ENCODE measurements around the gene CORT.
A peak's percentile ranks its signal among the peaks of the same experiment; 100 is the strongest.
"Not testable (repeated sequence)": the region's sequence is repeated elsewhere in the genome, so short reads cannot be mapped to it uniquely, and the experiment has no call there.

Gene CORT

DNA sequence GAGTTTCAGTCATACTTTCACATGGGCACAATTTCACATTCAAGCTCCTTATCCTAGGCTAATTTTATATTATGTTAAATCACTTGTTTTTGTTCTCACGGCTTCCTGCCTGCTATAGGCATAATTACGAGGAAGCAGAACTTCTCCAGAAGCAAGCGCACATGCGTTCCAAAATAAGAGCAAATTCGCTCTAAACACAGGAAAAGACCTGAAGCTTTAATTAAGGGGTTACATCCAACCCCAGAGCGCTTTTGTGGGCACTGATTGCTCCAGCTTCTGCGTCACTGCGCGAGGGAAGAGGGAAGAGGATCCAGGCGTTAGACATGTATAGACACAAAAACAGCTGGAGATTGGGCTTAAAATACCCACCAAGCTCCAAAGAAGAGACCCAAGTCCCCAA, at the start of gene CORT:
Gene CORT (plus strand): TSS at position 281 of the 400 bp plus-strand sequence. CDS start 193 bp downstream, outside the sequence.
- peak within 1 kb of the TSS; percentile 40 for H3K4me3 ChIP-seq (ENCODE audit: low read length)
- DNase-seq (ENCODE audit: low read depth), result no peak
- no peak for TF ChIP-seq CTCF (conservative IDR thresholded peaks at IDR 0.05; ENCODE audit: low read length)

- TF ChIP-seq CTCF (conservative IDR thresholded peaks at IDR 0.05; ENCODE audit: low read length), result no peak
- peak; percentile 74 for DNase-seq (ENCODE audit: low read depth)
- no peak overlapping the region for H3K4me3 ChIP-seq (ENCODE audit: low read length)
Observed at GRCh38 chr1:10401281-10401680, 48.5 kb upstream of the CORT start.

DNA sequence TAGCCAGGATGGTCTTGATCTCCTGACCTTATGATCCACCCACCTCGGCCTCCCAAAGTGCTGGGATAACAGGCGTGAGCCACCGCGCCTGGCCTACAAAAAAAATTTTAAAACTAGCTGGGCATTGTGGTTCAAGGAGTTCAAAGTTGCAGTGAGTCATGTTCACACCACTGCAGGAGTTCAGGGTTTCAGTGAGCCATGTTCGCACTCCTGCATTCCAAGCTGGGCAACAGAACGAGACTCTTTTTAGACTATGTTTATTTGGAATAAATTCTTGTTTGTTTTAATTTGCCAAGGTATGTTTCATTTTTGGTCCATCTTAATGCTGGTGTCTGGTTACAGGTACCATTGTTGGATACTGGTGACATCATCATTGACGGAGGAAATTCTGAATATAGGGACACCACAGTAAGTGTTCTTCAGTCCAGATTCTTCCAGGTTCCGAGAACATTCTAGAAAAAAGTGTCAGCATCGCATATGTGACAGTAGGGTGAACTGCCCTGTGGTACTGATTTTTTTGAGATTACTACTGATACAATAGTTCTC, 47.0 kb upstream of the CORT start:
- no peak for DNase-seq (ENCODE audit: low read depth)
- no peak for TF ChIP-seq CTCF (conservative IDR thresholded peaks at IDR 0.05; ENCODE audit: low read length)
- H3K4me3 ChIP-seq (ENCODE audit: low read length), result no peak overlapping the region

DNA sequence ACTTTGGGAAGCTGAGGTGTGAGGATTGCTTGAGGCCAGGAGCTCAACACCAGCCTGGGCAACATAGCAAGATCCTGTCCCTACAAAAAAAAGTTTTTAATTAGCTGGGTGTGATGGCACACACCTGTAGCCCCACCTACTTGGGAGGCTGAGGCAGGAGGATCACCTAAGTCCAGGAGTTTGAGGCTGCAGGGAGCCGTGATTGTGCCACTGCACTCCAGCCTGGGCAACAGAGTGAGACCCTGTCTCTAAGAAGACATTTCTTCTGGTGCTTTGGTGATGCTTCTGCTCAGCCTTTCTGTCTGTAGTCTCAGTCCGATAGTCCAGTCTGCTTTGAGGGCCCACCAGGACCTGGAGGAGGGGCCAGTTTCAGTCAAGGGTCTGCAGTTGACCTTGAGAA, 42.6 kb upstream of the CORT start:
- no peak for TF ChIP-seq CTCF (conservative IDR thresholded peaks at IDR 0.05; ENCODE audit: low read length)
- no peak for DNase-seq (ENCODE audit: low read depth)
- H3K4me3 ChIP-seq (ENCODE audit: low read length), result no peak overlapping the region

- TF ChIP-seq CTCF (conservative IDR thresholded peaks at IDR 0.05; ENCODE audit: low read length), result no peak
- peak; percentile 81 for DNase-seq (ENCODE audit: low read depth)
- H3K4me3 ChIP-seq (ENCODE audit: low read length), result no peak overlapping the region
Observed at GRCh38 chr1:10415211-10415930, 34.5 kb upstream of the CORT start.

GRCh38 chr1:10415967-10416366, 33.9 kb upstream of the CORT start:
- DNase-seq (ENCODE audit: low read depth); H3K4me3 ChIP-seq (ENCODE audit: low read length): not testable (repeated sequence)

- not testable (repeated sequence) for H3K4me3 ChIP-seq (ENCODE audit: low read length); DNase-seq (ENCODE audit: low read depth)
Observed at GRCh38 chr1:10418741-10419140, 31.1 kb upstream of the CORT start.

- H3K4me3 ChIP-seq (ENCODE audit: low read length), result no peak overlapping the region
- DNase-seq (ENCODE audit: low read depth), result no peak
- no peak for TF ChIP-seq CTCF (conservative IDR thresholded peaks at IDR 0.05; ENCODE audit: low read length)
Observed at GRCh38 chr1:10419351-10419750, 30.5 kb upstream of the CORT start.

Data from AG10803 (cell line).